ENCODE measurements around the gene STIM1. TPM values are rescaled to one million over a fixed set of nuclear protein-coding genes. Genes with fewer than 3 reads are reported as not detected.
A peak's percentile ranks its signal among the peaks of the same experiment; 100 is the strongest.

The STIM1 gene
- total and polyA plus RNA-seq, 10 of the 15 experiments (the other 5 are each of a cell fraction or from before 2014, with no cell fraction given): 8.6 to 57.7 (median 29.3) TPM

DNA sequence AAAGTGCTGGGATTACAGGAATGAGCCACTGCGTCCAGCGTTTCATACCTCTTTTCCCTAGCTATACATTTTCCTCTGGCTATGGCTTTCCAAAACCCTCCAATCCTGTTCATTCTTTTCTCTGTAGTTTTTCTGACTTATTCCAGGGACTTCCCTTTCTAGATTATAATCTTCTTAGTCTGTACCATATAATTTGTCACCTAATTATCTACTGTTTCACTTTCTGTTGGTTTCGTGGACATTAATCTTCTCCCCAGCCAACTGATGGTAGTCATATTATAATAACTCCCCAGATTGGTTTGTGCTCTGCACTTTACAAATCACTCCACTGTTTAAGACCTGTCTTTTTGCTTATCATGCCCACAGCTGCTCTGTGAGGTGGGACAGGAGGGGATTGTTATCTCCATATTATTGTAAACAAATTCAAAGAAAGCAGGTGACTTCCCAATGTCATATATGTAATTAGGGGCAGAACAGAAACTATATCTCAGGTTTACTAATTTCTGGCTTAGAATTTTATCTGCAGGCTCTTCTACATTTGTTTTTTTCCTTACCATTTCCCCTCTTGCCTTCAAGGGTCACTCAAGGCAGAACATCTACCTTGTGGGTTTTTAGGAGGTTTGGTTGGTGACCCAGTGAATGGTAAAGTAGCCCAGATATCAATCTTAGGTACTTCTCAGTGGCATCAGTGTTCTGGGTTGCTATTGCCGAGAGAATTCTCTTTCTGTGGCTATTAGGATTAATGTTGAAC is 23.9 kb downstream of the STIM1 start (continued):
- peak; percentile 30 for TF ChIP-seq RUNX3 (IDR thresholded peaks at IDR 0.05; ENCODE audit: low read length)
- no peak for TF ChIP-seq YBX1 (IDR thresholded peaks at IDR 0.05)
- no peak for TF ChIP-seq TCF3 (IDR thresholded peaks at IDR 0.05; ENCODE audit: borderline replicate concordance, insufficient read depth, low read depth, low read length)
- TF ChIP-seq HCFC1 (IDR thresholded peaks at IDR 0.05; ENCODE audit: low read length): no peak
- no peak for TF ChIP-seq HDAC6 (IDR thresholded peaks at IDR 0.05; ENCODE audit: unreplicated experiment)
- no peak for TF ChIP-seq RB1 (IDR thresholded peaks at IDR 0.05; ENCODE audit: borderline replicate concordance)
- no peak; the same call in 1 of the 2 replicates for TF ChIP-seq MXI1 (IDR thresholded peaks at IDR 0.05; ENCODE audit: low read depth, low read length)
- TF ChIP-seq, protein P1, sequence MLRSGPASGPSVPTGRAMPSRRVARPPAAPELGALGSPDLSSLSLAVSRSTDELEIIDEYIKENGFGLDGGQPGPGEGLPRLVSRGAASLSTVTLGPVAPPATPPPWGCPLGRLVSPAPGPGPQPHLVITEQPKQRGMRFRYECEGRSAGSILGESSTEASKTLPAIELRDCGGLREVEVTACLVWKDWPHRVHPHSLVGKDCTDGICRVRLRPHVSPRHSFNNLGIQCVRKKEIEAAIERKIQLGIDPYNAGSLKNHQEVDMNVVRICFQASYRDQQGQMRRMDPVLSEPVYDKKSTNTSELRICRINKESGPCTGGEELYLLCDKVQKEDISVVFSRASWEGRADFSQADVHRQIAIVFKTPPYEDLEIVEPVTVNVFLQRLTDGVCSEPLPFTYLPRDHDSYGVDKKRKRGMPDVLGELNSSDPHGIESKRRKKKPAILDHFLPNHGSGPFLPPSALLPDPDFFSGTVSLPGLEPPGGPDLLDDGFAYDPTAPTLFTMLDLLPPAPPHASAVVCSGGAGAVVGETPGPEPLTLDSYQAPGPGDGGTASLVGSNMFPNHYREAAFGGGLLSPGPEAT (IDR thresholded peaks at IDR 0.05; ENCODE audit: low read depth): peak; percentile 80
- no peak for TF ChIP-seq ZZZ3 (IDR thresholded peaks at IDR 0.05; ENCODE audit: control insufficient read depth, insufficient read length, low read depth)
- TF ChIP-seq, protein P2, sequence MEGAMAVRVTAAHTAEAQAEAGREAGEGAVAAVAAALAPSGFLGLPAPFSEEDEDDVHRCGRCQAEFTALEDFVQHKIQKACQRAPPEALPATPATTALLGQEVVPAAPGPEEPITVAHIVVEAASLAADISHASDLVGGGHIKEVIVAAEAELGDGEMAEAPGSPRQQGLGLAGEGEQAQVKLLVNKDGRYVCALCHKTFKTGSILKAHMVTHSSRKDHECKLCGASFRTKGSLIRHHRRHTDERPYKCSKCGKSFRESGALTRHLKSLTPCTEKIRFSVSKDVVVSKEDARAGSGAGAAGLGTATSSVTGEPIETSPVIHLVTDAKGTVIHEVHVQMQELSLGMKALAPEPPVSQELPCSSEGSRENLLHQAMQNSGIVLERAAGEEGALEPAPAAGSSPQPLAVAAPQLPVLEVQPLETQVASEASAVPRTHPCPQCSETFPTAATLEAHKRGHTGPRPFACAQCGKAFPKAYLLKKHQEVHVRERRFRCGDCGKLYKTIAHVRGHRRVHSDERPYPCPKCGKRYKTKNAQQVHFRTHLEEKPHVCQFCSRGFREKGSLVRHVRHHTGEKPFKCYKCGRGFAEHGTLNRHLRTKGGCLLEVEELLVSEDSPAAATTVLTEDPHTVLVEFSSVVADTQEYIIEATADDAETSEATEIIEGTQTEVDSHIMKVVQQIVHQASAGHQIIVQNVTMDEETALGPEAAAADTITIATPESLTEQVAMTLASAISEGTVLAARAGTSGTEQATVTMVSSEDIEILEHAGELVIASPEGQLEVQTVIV (IDR thresholded peaks at IDR 0.05; ENCODE audit: borderline replicate concordance, partially characterized antibody): no peak
- TF ChIP-seq NFYB (IDR thresholded peaks at IDR 0.05; ENCODE audit: insufficient read depth, low read depth, low read length): peak; percentile 33; the same call in 1 of the 2 replicates
- no peak for TF ChIP-seq CBX5 (IDR thresholded peaks at IDR 0.05; ENCODE audit: low read depth)
- TF ChIP-seq NFIC (IDR thresholded peaks at IDR 0.05; ENCODE audit: low read depth, low read length): peak; percentile 66; the same call in 1 of the 2 replicates
- peak; percentile 27 for TF ChIP-seq KLF5 (IDR thresholded peaks at IDR 0.05; ENCODE audit: partially characterized antibody)
- TF ChIP-seq NBN (IDR thresholded peaks at IDR 0.05): peak; percentile 80
- peak; percentile 70; the same call in 1 of the 2 replicates for TF ChIP-seq JUNB (IDR thresholded peaks at IDR 0.05)
- no peak for TF ChIP-seq CBX3 (IDR thresholded peaks at IDR 0.05; ENCODE audit: borderline replicate concordance, low read depth)
- TF ChIP-seq ASH2L (IDR thresholded peaks at IDR 0.05; ENCODE audit: borderline replicate concordance, low read depth): no peak
- TF ChIP-seq SREBF2 (IDR thresholded peaks at IDR 0.05; ENCODE audit: low read length): no peak
- no peak for TF ChIP-seq EP300 (IDR thresholded peaks at IDR 0.05; ENCODE audit: borderline replicate concordance in 1 of 2, control insufficient read depth in 1 of 2, low read depth in 2 of 2, low read length in 2 of 2)
- TF ChIP-seq, protein P3, sequence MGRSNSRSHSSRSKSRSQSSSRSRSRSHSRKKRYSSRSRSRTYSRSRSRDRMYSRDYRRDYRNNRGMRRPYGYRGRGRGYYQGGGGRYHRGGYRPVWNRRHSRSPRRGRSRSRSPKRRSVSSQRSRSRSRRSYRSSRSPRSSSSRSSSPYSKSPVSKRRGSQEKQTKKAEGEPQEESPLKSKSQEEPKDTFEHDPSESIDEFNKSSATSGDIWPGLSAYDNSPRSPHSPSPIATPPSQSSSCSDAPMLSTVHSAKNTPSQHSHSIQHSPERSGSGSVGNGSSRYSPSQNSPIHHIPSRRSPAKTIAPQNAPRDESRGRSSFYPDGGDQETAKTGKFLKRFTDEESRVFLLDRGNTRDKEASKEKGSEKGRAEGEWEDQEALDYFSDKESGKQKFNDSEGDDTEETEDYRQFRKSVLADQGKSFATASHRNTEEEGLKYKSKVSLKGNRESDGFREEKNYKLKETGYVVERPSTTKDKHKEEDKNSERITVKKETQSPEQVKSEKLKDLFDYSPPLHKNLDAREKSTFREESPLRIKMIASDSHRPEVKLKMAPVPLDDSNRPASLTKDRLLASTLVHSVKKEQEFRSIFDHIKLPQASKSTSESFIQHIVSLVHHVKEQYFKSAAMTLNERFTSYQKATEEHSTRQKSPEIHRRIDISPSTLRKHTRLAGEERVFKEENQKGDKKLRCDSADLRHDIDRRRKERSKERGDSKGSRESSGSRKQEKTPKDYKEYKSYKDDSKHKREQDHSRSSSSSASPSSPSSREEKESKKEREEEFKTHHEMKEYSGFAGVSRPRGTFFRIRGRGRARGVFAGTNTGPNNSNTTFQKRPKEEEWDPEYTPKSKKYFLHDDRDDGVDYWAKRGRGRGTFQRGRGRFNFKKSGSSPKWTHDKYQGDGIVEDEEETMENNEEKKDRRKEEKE (IDR thresholded peaks at IDR 0.05): no peak
- no peak for TF ChIP-seq FOS (IDR thresholded peaks at IDR 0.05; ENCODE audit: borderline replicate concordance, extremely low read depth, insufficient read length)

Measured in GM12878 (cell line).